C4-2B (cell line): ENCODE data around the gene FCGR1A.
"Not testable (repeated sequence)": the region's sequence is repeated elsewhere in the genome, so short reads cannot be mapped to it uniquely, and the experiment has no call there.

Source experiments
- CTCF ChIP-seq: fragments of 450-650 bp; conservative IDR thresholded peaks from 2 replicates; pipeline ENCODE4 v1.5.1; 2017; ENCODE audit warnings: mild to moderate bottlenecking
- ZFX ChIP-seq: fragments of 450-650 bp; IDR thresholded peaks from 2 replicates; pipeline ENCODE4 v1.6.1; 2017

GRCh38 chr1:149770661-149771060, 11.8 kb upstream of the FCGR1A start:
- not testable (repeated sequence) for TF ChIP-seq CTCF, ZFX
